Measurements from ENCODE around the gene ZP1. TPM values are rescaled to one million over a fixed set of nuclear protein-coding genes. Genes with fewer than 3 reads are reported as not detected.

Gene ZP1
- total and polyA plus RNA-seq, 2 experiments from 2014 or later, result not detected

GRCh38 chr11:60847896-60848295, 19.4 kb upstream of the ZP1 start:
- Histone ChIP-seq H3K27me3 (ENCODE audit: insufficient read depth) (peaks cover 5% of the 10 kb centered on the region; the same call in 1 of the 2 replicates), H2AFZ (no peak overlapping the region), H3K4me2 (no peak overlapping the region), H3K79me2 (replicated peaks; ENCODE audit: insufficient read depth) (peaks cover 40% of the 10 kb centered on the region), H3K27ac (ENCODE audit: low read depth) (no peak overlapping the region), H3K4me1 (ENCODE audit: insufficient read depth) (peaks cover 20% of the 10 kb centered on the region), H3K9me2 (ENCODE audit: insufficient read depth) (no peaks in the 10 kb centered on the region), H4K20me1 (replicated peaks; ENCODE audit: insufficient read depth) (peaks cover 21% of the 10 kb centered on the region), H3K4me3 (no peak overlapping the region), H3K36me3 (ENCODE audit: insufficient read depth) (no peaks in the 10 kb centered on the region; the same call in 1 of the 2 replicates), H3F3A (replicated peaks; ENCODE audit: low read depth) (peaks cover 9% of the 10 kb centered on the region; the same call in 1 of the 2 replicates)
- no peak for DNase-seq (ENCODE audit: low spot score)
- Mint-ChIP-seq H3K36me3 (ENCODE audit: low read depth) (peaks cover 56% of the 10 kb centered on the region), H3K9me3 (no peaks in the 10 kb centered on the region), H3K4me3 (no peak overlapping the region), H3K27ac (no peak overlapping the region), H3K4me1 (peaks cover 39% of the 10 kb centered on the region), H3K27me3 (ENCODE audit: insufficient read depth, low read depth, poor library complexity) (peaks cover 23% of the 10 kb centered on the region)
- no peak for ATAC-seq
- TF ChIP-seq REST (IDR thresholded peaks at IDR 0.05; ENCODE audit: unreplicated experiment) (no peak), EZH2 (IDR thresholded peaks at IDR 0.05; ENCODE audit: low read depth, unreplicated experiment) (no peak), EZH2phosphoT487 (IDR thresholded peaks at IDR 0.05; ENCODE audit: unreplicated experiment) (no peak), POLR2AphosphoS5 (IDR thresholded peaks at IDR 0.05; ENCODE audit: low read depth) (no peak), CREB1 (CRISPR knock-in tag; IDR thresholded peaks at IDR 0.05; ENCODE audit: low read depth) (no peak), CTCF (conservative IDR thresholded peaks at IDR 0.05; ENCODE audit: low read depth in 2 of 2) (no peak), JUNB (IDR thresholded peaks at IDR 0.05; ENCODE audit: unreplicated experiment) (no peak), STAT1 (IDR thresholded peaks at IDR 0.05; ENCODE audit: unreplicated experiment) (no peak), ZNF462 (CRISPR knock-in tag; IDR thresholded peaks at IDR 0.05) (no peak), NANOG (IDR thresholded peaks at IDR 0.05; ENCODE audit: borderline replicate concordance) (no peak)

All from GM23338 (cell line).